Activated CD4-positive, alpha-beta T cell treated with anti-CD3 and anti-CD28 coated beads, Interleukin-2, Interleukin-6, amounts not matched to agents 100 ng/mL and 50 ng/mL, durations not matched to agents 16 hours and 8 hours (primary cell): ENCODE data around the gene ACAN.

Source experiments
- DNase-seq: peaks from one replicate; pipeline ENCODE4 v3.0.0-alpha.2; 2020

Gene ACAN

DNA sequence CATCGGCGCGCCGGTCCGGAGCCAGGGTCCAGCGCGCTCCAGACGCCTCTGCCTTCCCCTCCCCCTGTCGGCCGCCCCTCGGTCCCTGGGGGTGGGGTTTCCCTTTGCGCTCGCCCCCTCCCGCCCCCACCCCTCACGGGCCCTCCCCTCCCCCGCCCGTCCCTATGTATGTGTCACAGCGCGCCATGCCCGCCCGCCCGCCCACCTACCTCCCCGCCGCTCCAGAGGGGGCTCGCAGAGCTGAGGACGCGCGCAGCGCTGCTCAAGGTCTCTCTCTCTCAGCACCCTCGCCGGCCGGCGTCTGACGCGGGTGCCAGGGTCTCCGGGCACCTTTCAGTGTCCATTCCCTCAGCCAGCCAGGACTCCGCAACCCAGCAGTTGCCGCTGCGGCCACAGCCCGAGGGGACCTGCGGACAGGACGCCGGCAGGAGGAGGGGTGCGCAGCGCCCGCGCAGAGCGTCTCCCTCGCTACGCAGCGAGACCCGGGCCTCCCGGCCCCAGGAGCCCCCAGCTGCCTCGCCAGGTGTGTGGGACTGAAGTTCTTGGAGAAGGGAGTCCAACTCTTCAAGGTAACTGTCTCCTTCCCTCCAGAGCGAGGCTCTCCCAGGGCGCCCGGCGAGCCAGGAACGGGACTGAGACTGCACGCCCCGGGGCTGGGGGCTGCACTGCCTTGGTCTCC is at the start of gene ACAN:
Gene ACAN, plus strand, starts transcription at position 196 of the 679 bp plus-strand sequence. CDS start 32,771 bp downstream, outside the sequence.
- no peak for DNase-seq

DNA sequence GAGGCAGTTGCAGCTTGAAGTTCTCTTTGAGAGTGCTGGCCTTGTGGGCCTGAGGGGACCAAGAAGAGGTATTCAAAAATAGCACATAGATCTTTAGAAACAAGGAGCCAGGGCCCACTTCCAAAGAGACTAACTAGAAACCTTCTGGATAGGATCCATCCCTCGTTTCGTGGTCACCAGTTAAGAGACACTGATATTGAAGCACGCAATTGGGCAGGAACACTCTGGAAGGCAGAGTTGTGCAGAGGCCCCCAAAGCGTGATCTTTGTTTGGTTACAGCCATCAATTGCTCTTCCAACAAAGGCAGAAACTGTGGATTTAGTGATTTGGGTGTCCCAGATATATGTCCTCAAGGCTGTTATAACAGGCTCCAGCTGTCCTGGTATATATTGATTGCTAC is 46.7 kb upstream of the ACAN start:
- no peak for DNase-seq

DNA sequence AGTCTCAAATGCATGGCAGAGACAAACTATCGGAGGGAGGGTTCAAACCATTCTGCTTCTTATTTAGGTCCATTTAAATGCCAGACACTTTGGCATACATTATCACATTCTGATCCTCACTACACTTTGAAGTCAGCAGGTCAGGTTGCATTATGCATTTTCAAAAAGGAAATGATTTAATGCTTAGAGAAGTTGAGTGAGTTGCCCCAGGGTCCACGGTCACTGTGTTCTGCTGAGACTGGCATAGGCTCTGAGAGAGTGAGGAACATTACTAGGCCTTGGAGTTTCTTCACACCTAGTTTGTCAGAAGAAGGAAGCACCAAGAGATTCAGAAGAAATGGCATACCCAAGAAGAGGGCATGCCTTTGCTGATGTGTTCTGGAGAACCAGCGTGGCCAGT is 46.3 kb upstream of the ACAN start:
- no peak for DNase-seq

DNA sequence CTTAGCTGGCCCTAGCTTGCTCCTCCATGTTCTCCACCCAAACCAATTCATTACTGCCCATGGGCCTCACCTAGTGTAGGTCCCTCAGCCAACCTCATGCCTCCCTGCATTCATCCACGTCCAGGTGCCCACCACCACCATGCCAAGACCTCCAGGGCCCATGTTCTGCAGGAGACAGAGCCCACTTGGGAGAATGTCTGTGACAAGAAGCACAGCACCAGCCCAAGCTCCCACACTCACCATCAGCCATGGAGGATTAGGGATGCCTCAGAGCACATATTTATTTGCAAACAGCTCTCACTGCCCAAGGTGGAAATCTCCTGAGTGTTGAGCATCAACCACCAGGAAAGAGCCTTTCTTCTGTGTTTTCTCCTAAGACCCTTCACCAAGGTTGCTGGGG is 43.4 kb upstream of the ACAN start:
- no peak for DNase-seq

DNA sequence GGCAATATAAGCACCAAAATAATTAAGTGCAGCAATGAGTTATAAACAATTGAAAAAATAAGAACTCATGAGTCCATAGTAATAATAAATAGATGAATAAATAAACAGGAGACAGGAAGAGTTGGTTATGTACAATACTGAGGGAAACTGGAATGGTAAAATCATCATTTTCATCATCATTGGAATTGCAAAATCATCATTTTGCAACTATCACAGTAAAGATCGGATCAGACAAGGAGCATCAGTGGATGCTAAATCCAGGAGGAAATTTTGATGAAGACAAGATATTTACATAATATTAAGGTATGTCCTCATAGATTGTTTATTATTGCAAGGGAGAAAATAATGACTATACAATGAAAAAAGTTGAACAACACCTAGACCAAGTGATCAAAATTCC is 38.8 kb upstream of the ACAN start:
- DNase-seq = no peak

DNA sequence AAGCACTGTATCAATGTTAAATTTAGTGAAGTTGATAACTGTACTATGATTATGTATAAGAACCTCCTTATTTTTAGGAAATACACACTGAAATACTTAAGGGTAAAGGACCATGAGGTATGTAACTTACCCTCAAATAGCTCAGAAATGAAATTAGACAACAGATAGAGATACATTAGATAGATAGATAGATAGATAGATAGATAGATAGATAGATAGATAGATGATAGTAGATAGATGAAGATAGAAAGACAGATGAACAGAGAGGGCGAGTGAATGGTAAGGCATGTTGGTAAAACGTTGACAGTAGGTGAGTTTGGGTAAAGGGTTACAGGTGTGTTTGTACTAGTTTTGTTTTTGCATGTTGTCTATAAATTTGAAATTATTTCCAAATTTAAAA is 38.0 kb upstream of the ACAN start:
- DNase-seq = no peak

DNA sequence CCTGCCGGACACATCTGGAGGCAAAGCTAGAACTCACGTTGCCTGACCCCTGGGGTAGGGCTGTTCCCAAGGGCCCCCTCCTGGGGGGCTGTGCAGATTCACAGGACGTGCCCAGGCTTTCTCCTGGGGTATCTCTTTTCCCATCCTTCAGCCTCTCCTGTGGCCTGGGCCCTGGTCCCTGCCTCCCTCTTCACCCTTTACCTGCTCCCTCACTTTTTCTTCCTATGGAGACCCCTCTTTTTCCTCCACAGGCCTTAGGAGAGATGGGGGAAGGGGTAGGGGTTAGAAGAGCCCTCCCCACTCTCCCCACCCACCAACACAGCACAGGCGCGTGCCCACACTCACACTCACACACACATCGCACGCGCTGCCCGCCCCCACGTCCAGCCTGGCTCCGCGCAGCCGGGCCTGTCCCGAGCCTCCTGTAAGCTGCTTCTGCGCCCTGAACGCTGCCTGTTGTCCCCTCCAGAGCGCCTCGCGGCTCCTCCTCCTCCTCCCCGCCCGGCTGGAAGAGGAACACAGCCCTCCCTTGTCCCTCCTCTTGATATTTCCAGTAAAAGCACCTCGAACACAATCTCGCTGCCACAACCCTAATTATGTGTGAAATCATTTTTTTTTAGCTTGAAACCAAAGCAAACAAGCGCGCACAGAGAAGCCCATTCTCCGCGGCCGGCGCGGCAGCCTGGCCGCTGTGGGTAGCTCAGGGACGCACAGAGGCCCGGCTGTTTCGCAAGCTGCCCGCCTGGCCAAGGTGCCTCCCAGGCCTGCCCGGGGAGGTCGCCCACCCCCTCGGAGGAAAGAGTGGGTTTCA is 33.9 kb upstream of the ACAN start:
- DNase-seq = no peak

DNA sequence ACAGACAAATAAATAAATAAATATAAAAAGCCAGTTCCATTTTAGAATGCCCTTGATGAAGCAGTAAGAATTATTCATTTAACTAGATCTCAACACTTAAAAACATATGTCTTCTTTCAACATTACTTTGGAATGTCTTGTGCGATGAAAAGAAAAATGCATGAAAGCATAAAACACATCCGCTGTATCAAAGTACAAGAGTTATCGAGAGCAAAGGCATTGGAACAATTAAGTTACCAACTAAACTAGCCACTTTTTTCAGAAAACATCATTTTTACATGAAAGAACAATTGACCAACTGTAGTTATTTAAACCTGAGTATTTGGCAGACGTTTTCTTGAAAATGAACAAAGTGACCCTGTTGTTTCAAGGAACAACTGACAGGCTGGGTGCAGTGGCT is 27.5 kb upstream of the ACAN start:
- DNase-seq = no peak

DNA sequence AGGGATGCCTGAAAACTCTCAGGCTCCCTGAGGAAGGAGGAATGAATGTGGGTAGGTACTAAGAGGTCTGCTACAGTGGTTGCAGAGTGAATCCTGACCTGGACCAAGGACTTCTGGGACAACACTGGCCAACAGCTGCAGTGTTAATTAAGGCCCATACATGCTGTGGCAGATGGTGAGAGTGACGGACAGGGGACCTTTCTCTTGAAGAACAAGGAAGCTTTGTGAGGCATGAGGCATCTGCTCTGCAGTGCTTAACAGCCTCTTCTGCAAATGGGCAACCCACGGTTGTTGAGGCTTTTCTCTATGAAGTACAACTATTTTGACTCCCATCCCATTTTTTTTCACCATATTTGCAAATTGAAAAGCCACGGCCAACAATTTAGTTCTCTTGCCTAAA is 26.6 kb upstream of the ACAN start:
- no peak for DNase-seq

DNA sequence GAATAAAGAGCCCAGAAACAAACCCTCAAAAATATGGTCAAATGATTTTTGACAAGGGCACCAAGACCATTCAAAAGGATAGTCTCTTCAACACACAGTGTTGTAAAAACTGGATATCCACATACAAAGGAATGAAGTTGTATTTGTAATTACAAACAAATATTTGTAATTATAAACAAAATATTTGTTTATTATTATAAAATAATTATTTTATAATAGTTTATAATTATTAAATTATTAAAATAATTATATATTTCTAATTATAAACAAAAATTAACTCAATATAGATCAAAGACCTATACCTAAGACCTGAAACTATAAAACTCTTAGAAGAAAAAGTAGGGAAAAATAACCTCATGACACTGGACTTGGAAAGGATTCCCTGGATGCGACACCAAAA is 23.3 kb upstream of the ACAN start:
- DNase-seq = no peak

DNA sequence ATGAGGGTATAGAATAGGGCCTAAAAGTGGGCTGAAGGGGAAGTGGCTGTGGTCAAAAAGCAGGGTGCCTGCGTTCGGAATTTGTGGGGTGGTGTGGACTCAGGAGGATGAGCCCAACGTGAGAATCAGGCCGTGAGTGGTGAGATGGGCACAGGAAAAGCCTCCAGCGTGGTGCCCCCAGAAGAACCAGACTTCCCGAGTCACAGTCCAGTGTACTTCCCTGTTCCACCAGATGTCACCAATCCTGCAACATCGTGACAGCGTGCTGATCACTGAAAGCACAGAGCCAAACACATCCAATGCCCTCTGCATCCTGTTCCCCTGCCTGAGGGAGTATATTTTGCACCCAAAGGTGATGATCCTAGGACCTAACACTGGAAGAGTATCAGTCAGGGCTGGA is 20.8 kb upstream of the ACAN start:
- DNase-seq = no peak

DNA sequence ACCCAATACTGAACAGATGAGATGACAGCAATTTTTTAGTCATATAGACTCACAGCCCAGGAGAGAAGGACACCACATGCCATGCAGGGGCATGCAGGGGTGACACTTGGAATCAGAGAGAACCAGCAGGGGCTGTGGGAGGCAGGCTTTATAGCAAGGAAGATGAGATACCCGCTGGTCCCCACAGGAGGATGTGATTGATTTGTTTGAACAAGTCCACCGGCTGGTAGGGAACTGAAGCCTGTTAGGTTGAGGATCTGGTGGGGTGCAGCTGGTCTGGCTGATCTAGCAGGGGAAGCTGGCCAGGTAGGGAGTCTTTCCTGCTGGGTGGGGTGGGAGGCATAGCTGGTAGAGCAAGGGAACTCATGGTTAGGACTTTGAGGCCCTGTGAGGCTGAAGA is 18.0 kb upstream of the ACAN start:
- DNase-seq = no peak

DNA sequence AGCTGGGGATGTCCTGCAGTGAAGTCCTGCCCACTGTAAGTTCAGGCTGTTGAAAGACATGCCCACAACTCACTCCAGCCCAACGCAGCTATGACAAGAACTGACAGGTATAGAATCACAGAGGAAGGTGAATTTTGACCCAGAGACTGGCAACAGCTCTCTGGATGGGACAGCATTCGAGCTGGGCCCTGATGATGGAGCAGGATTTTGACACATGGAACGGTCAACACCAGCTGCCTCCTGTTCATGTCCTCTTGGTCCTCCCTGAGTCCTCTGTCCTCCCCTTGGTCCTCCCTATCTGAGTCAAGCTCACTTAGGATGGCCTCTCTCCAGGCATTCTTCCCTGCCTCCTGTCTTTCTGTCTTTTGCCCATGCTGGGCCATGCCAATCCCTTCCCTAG is 15.2 kb upstream of the ACAN start:
- no peak for DNase-seq

DNA sequence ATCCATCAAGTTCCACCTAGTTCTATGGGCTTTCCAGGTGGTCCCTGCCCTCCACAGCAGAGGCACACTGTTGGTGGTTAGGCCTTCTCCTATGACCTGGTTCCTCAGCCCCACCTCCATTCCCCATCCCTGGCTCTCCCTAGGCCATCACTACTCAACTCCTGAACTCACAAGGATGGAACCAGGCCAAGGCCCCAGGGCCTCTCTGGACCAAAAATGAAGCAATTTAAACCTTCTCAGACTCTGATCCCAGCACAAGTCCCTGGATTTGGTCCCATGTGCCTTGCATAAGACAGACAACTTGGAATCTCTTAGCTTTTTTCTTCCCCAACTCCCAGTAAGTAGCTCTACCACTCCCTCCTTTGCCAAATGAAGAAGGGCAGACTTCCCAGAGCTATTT is 14.4 kb upstream of the ACAN start:
- DNase-seq = no peak

DNA sequence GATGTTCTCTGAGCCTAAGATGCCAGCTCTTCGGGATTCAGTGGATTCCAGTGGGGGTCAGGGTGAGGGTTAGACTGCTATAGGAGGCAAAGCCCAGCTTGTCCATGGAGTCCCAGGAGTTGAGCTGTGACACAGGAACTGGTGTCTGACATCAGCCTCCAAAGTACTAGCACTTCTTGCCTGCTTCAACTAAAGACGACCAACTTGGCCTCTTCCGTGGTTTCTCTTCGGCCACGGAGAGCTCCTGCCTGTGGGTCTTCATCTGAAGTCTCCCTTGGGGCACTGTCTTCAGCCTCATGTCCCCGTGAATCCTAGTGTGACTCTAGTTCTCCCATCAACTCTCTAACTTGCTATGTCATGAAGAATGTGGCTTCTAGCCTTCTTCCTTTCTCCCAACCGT is 12.8 kb upstream of the ACAN start:
- DNase-seq = no peak

DNA sequence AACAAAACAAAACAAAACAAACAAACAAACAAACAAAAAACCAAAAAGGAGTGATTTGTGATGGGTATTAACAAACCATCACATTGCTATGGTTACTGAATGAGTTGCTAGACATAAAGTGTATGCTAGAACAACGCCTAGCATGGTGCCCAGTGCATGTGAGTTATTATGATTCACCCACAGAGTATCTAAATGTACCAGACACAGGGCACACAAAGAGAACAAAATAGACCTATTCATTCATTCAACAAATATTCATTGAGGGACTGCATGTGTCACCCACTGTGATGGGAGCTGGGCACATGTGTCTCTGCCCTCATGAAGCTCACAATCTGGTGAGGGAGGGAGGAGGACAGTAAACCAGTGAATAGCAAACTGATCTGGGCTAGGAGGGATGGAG is 11.6 kb upstream of the ACAN start:
- DNase-seq = no peak

DNA sequence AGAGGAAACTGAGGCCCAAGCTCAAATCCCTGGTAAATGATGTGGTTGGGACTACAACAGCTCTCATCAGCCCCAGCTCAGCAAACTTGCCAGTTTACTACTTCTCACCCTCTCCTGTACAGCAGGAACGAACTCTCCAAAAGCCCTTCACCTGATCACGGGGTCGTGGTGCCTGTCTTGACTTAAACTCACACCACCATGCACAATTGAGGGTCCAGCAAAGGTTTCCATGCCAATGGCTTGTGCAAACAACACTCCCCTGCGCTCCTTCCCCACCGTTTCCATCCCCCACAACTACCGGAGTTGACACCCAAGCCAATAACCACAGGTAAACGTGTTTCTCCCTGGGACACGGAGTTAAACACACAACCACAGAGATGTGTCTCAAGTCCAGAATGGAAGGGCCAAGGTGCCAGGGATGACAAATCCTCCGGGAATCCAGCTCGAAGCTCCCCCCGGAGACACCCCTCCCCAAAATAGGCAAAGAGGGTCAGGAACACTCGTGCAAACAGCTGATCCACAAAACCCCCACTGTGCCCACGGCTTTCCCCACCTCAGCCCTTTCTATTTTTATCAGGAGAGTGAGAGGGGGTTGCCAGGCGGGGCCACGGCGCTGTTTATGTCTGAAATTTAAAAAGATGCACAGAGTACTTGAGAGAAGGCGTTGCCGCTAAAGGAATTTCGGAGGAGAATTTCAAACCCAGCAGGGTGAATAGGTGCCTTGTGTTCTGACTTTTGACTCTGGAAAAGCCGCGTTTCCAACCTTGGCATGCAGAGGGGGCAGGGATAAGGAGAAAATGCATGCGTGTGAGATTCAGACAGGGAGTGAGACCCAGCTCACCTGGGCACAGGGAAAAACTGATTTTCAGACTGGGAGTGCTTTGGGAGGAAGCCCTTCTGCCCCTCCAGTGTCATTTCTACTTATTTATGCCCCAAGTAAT is 10.6 kb upstream of the ACAN start:
- no peak for DNase-seq

DNA sequence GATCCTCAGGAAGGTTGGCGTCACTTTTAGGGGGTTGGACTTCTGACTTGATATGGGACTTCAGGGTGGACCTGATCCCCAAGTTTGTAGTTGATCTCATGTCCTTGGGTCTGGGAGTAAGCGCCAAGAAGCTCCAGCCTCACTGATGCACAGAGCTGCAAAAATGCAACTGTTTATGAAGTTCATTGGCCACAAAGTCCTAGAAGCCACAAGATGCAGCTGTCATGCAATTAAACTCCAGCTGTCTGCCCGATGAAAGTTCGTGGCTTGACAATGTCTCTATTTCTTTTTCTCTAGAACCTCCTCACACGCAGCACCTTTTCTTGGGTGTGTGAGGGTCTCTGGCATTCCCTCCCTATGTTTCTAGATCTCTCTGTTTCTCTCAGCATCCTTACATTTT is 9.2 kb upstream of the ACAN start:
- no peak for DNase-seq

DNA sequence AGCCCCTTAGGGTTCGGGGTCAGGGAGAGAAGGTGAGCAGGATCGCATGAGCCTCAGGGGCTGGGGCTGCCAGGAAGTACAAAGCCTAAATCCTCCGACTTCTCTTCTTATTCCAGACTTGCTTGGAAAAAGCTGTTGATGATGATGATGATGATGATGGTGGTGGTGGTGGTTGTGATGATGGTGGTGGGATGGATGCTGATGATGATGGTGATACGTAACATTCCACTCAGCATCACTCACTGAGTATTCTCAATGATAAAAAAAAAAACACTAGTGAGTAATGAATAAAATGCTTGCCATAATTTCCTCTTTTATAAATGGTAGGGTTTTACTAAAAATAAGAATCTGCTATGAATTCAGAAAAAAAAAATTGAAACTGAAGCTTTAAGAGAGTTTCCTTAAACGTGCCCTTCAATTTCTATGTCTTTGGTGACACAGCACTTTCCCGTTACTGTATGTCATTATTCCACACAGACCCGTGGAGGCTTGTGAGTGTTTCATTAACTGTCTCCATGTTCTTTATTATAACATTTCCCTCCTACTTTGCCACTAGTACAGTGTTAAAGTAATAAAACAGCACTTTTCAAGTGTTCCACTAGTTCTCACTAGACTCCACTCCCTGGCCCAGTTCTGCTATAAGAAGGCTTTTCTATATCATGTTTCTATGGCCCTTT is 5.4 kb upstream of the ACAN start:
- no peak for DNase-seq

DNA sequence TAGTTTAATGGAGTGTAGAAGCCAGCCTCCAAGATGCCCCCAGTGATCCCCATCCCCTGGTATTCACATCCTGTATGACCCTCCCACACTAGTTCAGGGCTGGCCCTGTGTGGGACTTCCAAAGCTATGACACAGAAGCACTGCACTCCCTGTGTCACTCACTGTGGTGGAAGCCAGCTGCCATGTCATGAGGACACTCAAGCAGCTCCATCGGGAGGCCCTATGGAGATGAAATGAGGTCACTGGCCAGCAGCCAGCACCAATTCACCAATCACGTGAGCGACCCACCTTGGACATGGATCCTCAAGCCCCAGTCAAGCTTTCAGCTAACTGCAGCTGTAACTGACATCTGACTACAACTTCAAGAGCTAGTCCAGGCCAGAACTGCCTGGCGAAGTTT is 3.9 kb upstream of the ACAN start:
- no peak for DNase-seq

DNA sequence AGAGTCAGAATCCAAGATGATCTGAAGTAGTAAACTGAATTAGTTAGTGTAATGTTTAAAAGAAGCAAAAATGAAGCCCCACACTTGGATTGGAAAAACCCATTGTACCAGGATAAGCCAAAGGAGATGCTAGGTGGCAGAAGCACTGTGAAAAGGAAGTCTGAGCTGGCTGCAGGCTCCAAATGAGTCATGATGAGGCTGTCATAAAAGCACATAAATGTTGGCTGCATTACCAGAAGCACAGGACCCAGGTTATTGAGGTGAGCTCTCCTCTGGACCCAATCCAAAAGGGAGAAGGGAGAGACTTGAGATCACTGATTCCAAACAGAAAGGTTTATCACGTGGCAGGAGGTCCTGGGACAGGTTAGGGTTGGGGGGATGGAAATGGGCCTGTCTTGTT is 3.2 kb upstream of the ACAN start:
- DNase-seq = peak; percentile 10

DNA sequence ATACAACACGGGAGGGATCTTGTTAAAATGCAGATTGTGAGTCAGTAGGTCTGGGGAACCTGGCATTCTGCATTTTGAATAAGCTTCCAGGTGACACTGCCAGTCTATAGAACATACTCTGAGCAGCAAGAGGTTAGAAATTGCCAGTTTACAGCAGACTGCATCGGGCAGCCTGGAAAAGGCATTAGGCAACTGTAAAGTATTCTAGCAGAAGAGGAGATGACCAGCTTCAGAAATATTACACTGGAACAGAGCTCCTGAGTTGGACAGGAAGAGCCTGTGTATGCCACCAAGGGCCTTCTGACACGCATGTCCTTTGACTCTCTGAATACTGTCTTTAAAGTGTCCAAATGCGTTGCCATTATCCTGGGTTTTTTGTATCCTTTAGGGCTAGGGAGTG is 2.5 kb upstream of the ACAN start:
- no peak for DNase-seq
